Aorta (tissue), 4 donors: ENCODE data around the gene GEMIN4. TPM values are rescaled to one million over a fixed set of nuclear protein-coding genes. Genes with fewer than 3 reads are reported as not detected.

ENCODE experiments used
- polyA plus RNA-seq, 2 donors: library from polyadenylated mRNA; stranded (reverse); fragments of 200-250 nt; gene quantifications; one replicate each; pipeline ENCODE4 v1.2.3, GENCODE V29; 2013
- total RNA-seq, 2 donors: library from RNA; stranded (reverse); fragmentation: NEBNext Ultra II Directional; extraction: Animal tissue kit (Norgen Biotek cat#: 25700); gene quantifications; one replicate each; pipeline ENCODE4 v1.2.1, GENCODE V29; 2021
- donor health status: healthy with polysubstance abuse.
- donor health status: Bipolar disorder and iron deficiency.
- donor health status: DM: no; HTN: no; CAD: no.
- donor health status: DM: yes; HTN: yes; CAD: no.

The GEMIN4 gene
- total and polyA plus RNA-seq, 4 donors: 5.5 to 18.1 (median 14.5) TPM

Other genes with a start within 250 kb of the GEMIN4 start
- 10 to 100 TPM; 53.5 to 79.3 TPM for gene VPS53, start 37.4 kb downstream of the GEMIN4 start, total RNA-seq
- 1 to 10 TPM; 3.6 to 6.2 TPM for gene VPS53, start 37.4 kb downstream of the GEMIN4 start, polyA plus RNA-seq
- 10 to 100 TPM in 1 of 2 donors, 1 to 10 TPM in 1; 8.0 to 11.1 TPM for gene TLCD3A, start 19.7 kb downstream of the GEMIN4 start, total RNA-seq
- gene TLCD3A, start 19.7 kb downstream of the GEMIN4 start, polyA plus RNA-seq: 1 to 10 TPM; 2.8 to 4.5 TPM
- 10 to 100 TPM; 34.1 to 45.1 TPM for gene GLOD4, start 30.0 kb upstream of the GEMIN4 start, total RNA-seq
- 10 to 100 TPM; 31.3 to 42.2 TPM for gene GLOD4, start 30.0 kb upstream of the GEMIN4 start, polyA plus RNA-seq
- gene MRM3, start 30.1 kb upstream of the GEMIN4 start, total RNA-seq: 1 to 10 TPM; 7.8 to 8.9 TPM
- gene MRM3, start 30.1 kb upstream of the GEMIN4 start, polyA plus RNA-seq: 1 to 10 TPM; 7.8 to 8.0 TPM
- gene NXN, start 227.5 kb upstream of the GEMIN4 start, total RNA-seq: 10 to 100 TPM; 23.4 to 41.0 TPM
- 10 to 100 TPM; 13.0 to 20.4 TPM for gene NXN, start 227.5 kb upstream of the GEMIN4 start, polyA plus RNA-seq
- gene TIMM22, start 244.9 kb upstream of the GEMIN4 start, total RNA-seq: 1 to 10 TPM; 7.7 to 9.1 TPM
- 1 to 10 TPM; 8.4 to 9.1 TPM for gene TIMM22, start 244.9 kb upstream of the GEMIN4 start, polyA plus RNA-seq